Cardiac septum (tissue), 1 donor: ENCODE data around the gene MB. TPM values are rescaled to one million over a fixed set of nuclear protein-coding genes. Genes with fewer than 3 reads are reported as not detected.

ENCODE experiments used
- DNase-seq: peaks from one replicate; pipeline ENCODE4 v3.0.0-alpha.2; 2020; ENCODE audit warnings: low spot score
- intact Hi-C: fragments of 100-400 bp; cut with DNase I; formaldehyde crosslinking; loops from one replicate; pipeline ENCODE4 v1.14.0; 2022
- total RNA-seq: library from RNA; stranded (reverse); fragmentation: NEBNext Ultra II Directional; extraction: Animal tissue kit (Norgen Biotek cat#: 25700); gene quantifications from one replicate; pipeline ENCODE4 v1.2.1, GENCODE V29; 2021
- donor health status: DM: no; HTN: no; CAD: no.

MB gene
- total RNA-seq, 1 donor from 2014 or later: 7,641 TPM

GRCh38 chr22:35601743-35602615, 15.2 kb downstream of the MB start:
- intact Hi-C loops: no loop called here
- no peak for DNase-seq

- intact Hi-C loops: no loop called here
- no peak for DNase-seq
Observed at GRCh38 chr22:35601013-35601580, 16.0 kb downstream of the MB start.

GRCh38 chr22:35600476-35600875, 16.7 kb downstream of the MB start:
- intact Hi-C loops: no loop called here
- no peak for DNase-seq

GRCh38 chr22:35599364-35599763, 17.8 kb downstream of the MB start:
- intact Hi-C loops: no loop called here
- no peak for DNase-seq

- intact Hi-C loops: no loop called here
- DNase-seq: no peak
Observed at GRCh38 chr22:35598396-35598710, 18.8 kb downstream of the MB start.

- intact Hi-C loops: no loop called here
- no peak for DNase-seq
Observed at GRCh38 chr22:35597692-35598395, 19.3 kb downstream of the MB start.

- intact Hi-C loops: no loop called here
Observed at GRCh38 chr22:35596821-35597220, 20.3 kb downstream of the MB start.

GRCh38 chr22:35594686-35595085, 22.4 kb downstream of the MB start:
- no peak for DNase-seq
- intact Hi-C loops: no loop called here

More at GRCh38 chr22:35596821-35597220, 20.3 kb downstream of the MB start:
- DNase-seq: no peak

GRCh38 chr22:35593891-35594470, 23.1 kb downstream of the MB start:
- no peak for DNase-seq
- intact Hi-C loops: no loop called here

GRCh38 chr22:35593071-35593890, 23.8 kb downstream of the MB start:
- DNase-seq: no peak
- intact Hi-C loops: no loop called here

- intact Hi-C loops: no loop called here
- no peak for DNase-seq
Observed at GRCh38 chr22:35592418-35592967, 24.6 kb downstream of the MB start.

GRCh38 chr22:35591714-35592417, 25.3 kb downstream of the MB start:
- intact Hi-C loops: no loop called here
- no peak for DNase-seq

GRCh38 chr22:35590634-35591295, 26.4 kb downstream of the MB start:
- DNase-seq: no peak
- intact Hi-C loops: no loop called here

GRCh38 chr22:35589756-35590093, 27.4 kb downstream of the MB start:
- DNase-seq: no peak

GRCh38 chr22:35589071-35589755, 27.9 kb downstream of the MB start:
- no peak for DNase-seq
- intact Hi-C loops: no loop called here

More at GRCh38 chr22:35589756-35590093, 27.4 kb downstream of the MB start:
- intact Hi-C loops: no loop called here

GRCh38 chr22:35587896-35588295, 29.2 kb downstream of the MB start:
- DNase-seq: no peak
- intact Hi-C loops: loop anchor here (1.0 kb wide), 2 partner anchors 24 to 34 kb away; no protein-coding TSS in a partner anchor

GRCh38 chr22:35587447-35587870, 29.7 kb downstream of the MB start:
- intact Hi-C loops: loop anchor here (1.0 kb wide), 2 partner anchors 25 to 35 kb away; no protein-coding TSS in a partner anchor

More at GRCh38 chr22:35587447-35587870, 29.7 kb downstream of the MB start:
- peak; percentile 94 for DNase-seq
